Measurements from ENCODE around the gene MSGN1. TPM values are rescaled to one million over a fixed set of nuclear protein-coding genes. Genes with fewer than 3 reads are reported as not detected.

The MSGN1 gene
- polyA plus RNA-seq, 1 experiment: not detected

GRCh38 chr2:17867133-17867532, 50.9 kb downstream of the MSGN1 start:
- Histone ChIP-seq H3K4me3 (ENCODE audit: low read depth, low read length) (no peak overlapping the region), H3K27me3 (ENCODE audit: control insufficient read depth, insufficient read depth, low read length) (no peaks in the 10 kb centered on the region; the same call in 1 of the 2 replicates), H3K36me3 (ENCODE audit: control insufficient read depth, insufficient read depth, low read length) (no peaks in the 10 kb centered on the region)
- TF ChIP-seq, protein P1, sequence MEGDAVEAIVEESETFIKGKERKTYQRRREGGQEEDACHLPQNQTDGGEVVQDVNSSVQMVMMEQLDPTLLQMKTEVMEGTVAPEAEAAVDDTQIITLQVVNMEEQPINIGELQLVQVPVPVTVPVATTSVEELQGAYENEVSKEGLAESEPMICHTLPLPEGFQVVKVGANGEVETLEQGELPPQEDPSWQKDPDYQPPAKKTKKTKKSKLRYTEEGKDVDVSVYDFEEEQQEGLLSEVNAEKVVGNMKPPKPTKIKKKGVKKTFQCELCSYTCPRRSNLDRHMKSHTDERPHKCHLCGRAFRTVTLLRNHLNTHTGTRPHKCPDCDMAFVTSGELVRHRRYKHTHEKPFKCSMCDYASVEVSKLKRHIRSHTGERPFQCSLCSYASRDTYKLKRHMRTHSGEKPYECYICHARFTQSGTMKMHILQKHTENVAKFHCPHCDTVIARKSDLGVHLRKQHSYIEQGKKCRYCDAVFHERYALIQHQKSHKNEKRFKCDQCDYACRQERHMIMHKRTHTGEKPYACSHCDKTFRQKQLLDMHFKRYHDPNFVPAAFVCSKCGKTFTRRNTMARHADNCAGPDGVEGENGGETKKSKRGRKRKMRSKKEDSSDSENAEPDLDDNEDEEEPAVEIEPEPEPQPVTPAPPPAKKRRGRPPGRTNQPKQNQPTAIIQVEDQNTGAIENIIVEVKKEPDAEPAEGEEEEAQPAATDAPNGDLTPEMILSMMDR (IDR thresholded peaks at IDR 0.05; ENCODE audit: insufficient read depth, low read depth, low read length): no peak
- ChIA-PET POLR2A (no interaction called here), CTCF (interaction anchor here (1.1 to 1.9 kb wide), 2 partner anchors 11 to 15 kb away, joined by 3 to 8 read pairs; no protein-coding TSS in a partner anchor)
- no peak for DNase-seq (ENCODE audit: low read depth)

Other genes with a start within 250 kb of the MSGN1 start
- gene SMC6, start 62.6 kb upstream of the MSGN1 start, polyA plus RNA-seq (2011; rRNA removed): 5.2 and 9.1 TPM in 2 replicates
- 7.6 and 13.4 TPM in 2 replicates for gene GEN1, start 62.3 kb upstream of the MSGN1 start, polyA plus RNA-seq (2011; rRNA removed)
- 4.3 and 4.9 TPM in 2 replicates for gene KCNS3, start 62.2 kb downstream of the MSGN1 start, polyA plus RNA-seq (2011; rRNA removed)

Measured in BJ (cell line).